GM10248 (cell line): ENCODE data around the gene MED13L.

Source experiments
- CTCF ChIA-PET: fragments of 300-600 bp; sonication (Branson Sonifier 250); formaldehyde crosslinking; extraction: SDS; loops from one replicate; lab custom pipeline; 2021; ENCODE audit warnings: antibody characterized with exemption; lab: Yijun Ruan, JAX
- POLR2A ChIA-PET: fragments of 350-650 bp; sonication (Branson Sonifier 250); formaldehyde crosslinking; extraction: SDS; loops from one replicate; lab custom pipeline; 2020; ENCODE audit warnings: antibody characterized with exemption; lab: Yijun Ruan, JAX
- DNase-seq: peaks from one replicate; pipeline ENCODE4 v3.0.0; 2012; ENCODE audit errors: extremely low spot score
- TF ChIP-seq, protein P1 (sequence below): IDR thresholded peaks from 2 replicates; pipeline ENCODE4 v1.5.1; 2012; ENCODE audit warnings: mild to moderate bottlenecking, low read depth; ENCODE audit errors: extremely low read depth, missing control alignments, control extremely low read depth

The MED13L gene

DNA sequence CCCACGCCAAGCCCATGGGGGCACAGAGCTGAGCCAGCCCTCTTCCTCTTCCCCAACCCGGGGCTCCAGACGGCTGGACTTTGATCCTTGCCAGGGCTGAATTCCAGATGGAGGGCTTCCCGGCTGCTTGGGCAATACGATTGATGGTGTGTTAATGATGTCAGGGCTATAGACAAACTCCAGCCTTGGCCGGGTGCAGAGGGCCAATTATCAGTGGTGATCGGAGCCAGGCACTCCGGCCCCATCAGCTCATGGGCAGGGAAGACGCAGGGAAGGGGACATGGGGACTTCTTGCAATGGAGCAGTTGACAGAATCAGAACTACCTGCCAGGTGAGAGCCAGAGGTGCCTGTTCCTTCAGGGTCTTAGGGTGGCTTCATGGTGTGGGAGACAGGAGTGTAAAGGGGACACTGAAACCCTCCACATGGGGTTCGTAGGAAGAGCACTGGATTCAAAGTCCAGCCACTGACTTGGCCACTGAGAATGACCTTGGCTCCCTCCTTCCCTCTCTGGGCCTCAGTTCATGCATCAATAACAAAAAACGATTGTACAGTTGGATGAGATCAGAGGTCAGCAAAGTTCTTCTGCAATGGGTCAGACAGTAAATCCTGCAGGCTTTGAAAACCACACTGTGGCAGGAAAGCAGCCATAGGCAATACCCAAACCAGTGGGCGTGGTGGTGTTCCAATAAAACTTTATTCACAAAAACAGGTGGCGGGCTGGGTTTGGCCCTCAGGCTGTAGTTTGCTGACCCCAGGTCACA is 333.7 kb downstream of the MED13L start:
- DNase-seq: no peak
- TF ChIP-seq, protein P1, sequence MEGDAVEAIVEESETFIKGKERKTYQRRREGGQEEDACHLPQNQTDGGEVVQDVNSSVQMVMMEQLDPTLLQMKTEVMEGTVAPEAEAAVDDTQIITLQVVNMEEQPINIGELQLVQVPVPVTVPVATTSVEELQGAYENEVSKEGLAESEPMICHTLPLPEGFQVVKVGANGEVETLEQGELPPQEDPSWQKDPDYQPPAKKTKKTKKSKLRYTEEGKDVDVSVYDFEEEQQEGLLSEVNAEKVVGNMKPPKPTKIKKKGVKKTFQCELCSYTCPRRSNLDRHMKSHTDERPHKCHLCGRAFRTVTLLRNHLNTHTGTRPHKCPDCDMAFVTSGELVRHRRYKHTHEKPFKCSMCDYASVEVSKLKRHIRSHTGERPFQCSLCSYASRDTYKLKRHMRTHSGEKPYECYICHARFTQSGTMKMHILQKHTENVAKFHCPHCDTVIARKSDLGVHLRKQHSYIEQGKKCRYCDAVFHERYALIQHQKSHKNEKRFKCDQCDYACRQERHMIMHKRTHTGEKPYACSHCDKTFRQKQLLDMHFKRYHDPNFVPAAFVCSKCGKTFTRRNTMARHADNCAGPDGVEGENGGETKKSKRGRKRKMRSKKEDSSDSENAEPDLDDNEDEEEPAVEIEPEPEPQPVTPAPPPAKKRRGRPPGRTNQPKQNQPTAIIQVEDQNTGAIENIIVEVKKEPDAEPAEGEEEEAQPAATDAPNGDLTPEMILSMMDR: no peak
- CTCF ChIA-PET: no interaction called here
- POLR2A ChIA-PET: no interaction called here

DNA sequence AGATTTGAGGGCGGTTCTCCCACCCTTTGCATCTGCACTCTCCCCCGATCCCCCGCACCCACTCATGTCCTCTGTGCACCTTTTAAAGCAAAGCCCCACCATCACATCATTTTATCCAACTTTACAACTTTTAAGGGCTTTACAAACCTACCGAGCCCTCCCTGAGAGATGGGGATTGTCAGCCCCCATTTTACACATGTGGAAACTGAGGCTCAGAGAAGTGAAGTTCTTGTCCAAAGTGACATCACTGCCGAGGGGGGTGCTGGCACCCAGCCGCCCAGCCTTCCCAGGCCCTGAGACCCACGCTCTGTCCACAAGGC is 334.2 kb downstream of the MED13L start:
- POLR2A ChIA-PET: no interaction called here
- no peak for DNase-seq
- CTCF ChIA-PET: no interaction called here
- TF ChIP-seq, protein P1: no peak

DNA sequence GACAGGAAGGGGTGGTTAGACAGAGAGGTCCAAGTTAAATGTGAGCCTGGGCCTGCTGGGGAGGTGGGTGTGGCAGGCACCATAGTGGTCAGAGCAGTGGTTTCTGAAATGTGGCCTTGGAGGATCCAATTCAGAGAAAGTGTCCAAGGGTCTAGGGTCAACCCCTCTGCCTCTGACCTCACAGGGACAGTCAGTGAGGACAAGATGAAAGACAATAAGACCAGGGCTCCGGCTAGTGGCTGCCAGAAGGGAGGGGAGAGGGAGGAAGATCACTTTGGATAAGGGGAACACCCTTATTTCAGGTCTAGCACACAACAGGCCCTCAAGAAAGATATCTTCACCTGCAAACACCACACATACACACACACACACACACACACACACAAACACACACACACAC is 335.1 kb downstream of the MED13L start:
- CTCF ChIA-PET: no interaction called here

DNA sequence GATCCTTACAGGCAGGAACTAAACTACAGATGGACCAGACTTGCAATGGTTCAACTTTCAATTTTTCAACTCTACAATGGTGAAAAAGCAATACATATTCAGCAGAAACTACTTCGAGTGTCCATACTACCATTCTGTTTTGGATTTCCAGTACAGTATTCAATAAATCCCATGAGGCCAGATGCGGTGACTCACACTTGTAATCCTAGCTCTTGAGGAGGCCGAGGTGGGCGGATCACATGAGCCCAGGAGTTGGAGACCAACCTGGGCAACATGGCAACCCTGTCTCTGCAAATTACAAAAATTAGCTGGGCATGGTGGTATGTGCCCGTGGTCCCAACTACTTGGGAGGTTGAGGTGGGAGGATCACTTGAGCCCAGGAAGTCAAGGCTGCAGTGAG is 336.1 kb downstream of the MED13L start:
- POLR2A ChIA-PET: no interaction called here
- no peak for DNase-seq
- TF ChIP-seq, protein P1: no peak

More for the DNA sequence above, 335.1 kb downstream of the MED13L start:
- POLR2A ChIA-PET: no interaction called here
- no peak for DNase-seq
- TF ChIP-seq, protein P1: no peak

DNA sequence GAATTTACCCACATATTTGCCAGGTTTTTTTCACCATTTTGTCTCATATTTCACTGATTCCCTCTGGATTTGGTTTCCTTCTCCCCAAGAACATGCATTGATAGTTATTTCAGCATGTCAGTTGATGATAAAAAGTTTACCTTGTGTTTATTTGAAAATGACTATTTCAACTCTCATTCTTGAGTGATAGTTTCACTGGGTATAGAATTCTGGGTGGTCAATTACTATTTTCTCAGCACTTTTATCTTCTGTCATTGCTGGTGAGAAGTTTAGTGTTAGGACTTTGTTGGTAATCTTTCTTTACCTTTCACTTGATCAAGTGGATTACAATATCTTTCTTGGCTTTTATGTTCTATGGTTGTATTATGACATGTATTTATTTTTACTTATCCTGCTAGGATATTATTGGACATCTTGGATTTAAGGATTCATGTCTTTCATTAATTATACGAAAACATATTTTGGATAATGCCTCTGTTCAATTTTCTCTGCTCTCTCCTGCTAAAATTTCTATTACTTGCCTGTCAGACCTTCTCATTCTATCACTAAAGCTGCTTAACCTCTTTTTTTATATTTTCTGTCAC is 338.6 kb downstream of the MED13L start:
- ChIA-PET POLR2A (no interaction called here), CTCF (no interaction called here)
- no peak for DNase-seq
- TF ChIP-seq, protein P1: no peak

More for the DNA sequence above, 336.1 kb downstream of the MED13L start:
- CTCF ChIA-PET: interaction anchor here (1.5 kb wide), 1 partner anchor 9 kb away, joined by 3 read pairs; no protein-coding TSS in a partner anchor

DNA sequence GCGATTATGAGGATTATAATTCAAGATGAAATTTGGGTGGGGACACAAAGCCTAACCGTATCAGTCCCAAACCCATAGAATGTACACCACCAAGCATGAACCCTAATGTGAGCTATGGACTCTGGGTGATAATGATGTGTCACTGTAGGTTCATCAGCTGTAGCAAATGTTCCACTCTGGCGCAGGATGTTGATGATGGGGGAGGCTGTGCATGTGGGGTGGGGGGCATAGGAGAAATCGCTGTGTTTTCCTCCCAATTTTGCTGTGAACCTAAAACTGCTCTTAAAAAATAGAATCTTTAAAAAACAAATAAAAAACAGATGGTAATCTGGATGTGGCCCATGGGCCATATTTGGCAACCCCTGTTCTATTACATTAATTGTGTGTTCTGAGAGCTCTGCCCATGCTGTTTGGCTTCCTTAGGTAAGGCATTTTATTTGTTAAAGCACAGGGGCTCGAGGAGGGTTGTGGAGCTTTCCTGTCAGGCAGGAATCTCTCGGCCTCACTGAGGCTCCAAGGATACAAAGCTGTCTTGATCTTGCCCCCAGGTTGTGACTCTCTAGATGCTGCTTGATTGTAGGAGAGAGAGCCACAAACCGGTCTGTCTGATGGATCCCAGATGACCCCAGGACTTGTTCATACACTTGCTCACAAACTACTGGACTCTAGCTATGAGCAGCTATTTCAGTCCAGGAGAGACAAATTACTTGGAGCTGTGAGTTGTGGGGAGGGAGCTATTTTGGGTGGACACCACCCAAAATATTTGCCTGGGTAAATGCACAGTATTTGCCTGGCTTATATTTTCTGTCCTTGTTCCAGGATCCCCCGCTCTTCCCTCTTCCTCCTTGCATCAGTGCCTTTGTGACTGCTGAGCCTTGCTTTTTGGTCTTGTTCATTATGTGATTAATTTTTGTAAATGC is 340.2 kb downstream of the MED13L start:
- CTCF ChIA-PET: interaction anchor here (0.7 to 1.8 kb wide), 2 partner anchors 12 to 1957 kb away, joined by 3 to 6 read pairs; no protein-coding TSS in a partner anchor
- no peak for DNase-seq
- TF ChIP-seq, protein P1: no peak
- POLR2A ChIA-PET: no interaction called here
